A673 (cell line): ENCODE data around the gene SLIT3.

ENCODE experiments used
- EZH2 ChIP-seq: fragments of 200-600 bp; sonication (generic); IDR thresholded peaks from 2 replicates; pipeline ENCODE4 v1.6.1; 2017; ENCODE audit warnings: borderline replicate concordance, low read depth, mild to moderate bottlenecking, mixed read lengths, antibody characterized with exemption, low read length; ENCODE audit not compliant: poor library complexity, severe bottlenecking
- TF ChIP-seq, protein P1 (sequence below): fragments of 300-800, 200-600 bp; sonication (generic); conservative IDR thresholded peaks from 2 replicates; pipeline ENCODE4 v1.5.1; 2017; ENCODE audit warnings: low read depth, mild to moderate bottlenecking, antibody characterized with exemption, low read length, moderate library complexity, mixed read lengths

DNA sequence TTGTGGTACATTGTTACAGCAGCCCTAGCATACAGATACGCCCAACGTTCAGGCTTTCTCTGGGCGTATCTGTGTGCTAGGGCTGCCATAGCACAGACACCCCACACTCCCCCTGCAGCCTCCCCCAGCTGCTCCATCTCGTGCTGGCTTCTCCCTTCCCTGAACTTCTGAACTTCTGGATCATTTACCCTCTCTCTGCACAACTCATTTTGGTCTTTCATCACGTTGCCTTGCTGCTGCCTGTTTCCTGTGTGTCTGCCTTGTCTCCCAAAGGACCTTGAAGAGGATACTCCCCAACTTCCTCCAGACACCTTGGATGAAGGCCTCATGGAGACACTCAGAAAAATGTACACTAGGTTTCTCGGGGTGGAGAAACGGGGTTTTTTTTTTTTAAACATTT is 37.3 kb downstream of the SLIT3 start:
- TF ChIP-seq EZH2: no peak
- TF ChIP-seq, protein P1, sequence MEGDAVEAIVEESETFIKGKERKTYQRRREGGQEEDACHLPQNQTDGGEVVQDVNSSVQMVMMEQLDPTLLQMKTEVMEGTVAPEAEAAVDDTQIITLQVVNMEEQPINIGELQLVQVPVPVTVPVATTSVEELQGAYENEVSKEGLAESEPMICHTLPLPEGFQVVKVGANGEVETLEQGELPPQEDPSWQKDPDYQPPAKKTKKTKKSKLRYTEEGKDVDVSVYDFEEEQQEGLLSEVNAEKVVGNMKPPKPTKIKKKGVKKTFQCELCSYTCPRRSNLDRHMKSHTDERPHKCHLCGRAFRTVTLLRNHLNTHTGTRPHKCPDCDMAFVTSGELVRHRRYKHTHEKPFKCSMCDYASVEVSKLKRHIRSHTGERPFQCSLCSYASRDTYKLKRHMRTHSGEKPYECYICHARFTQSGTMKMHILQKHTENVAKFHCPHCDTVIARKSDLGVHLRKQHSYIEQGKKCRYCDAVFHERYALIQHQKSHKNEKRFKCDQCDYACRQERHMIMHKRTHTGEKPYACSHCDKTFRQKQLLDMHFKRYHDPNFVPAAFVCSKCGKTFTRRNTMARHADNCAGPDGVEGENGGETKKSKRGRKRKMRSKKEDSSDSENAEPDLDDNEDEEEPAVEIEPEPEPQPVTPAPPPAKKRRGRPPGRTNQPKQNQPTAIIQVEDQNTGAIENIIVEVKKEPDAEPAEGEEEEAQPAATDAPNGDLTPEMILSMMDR: no peak
